Fibroblast of villous mesenchyme (primary cell): ENCODE data around the gene PLEKHO2. TPM values are rescaled to one million over a fixed set of nuclear protein-coding genes. Genes with fewer than 3 reads are reported as not detected.
"Not testable (repeated sequence)": the region's sequence is repeated elsewhere in the genome, so short reads cannot be mapped to it uniquely, and the experiment has no call there.

Source experiments
- DNase-seq: peaks from one replicate; pipeline ENCODE4 v3.0.0-alpha.2; 2010; ENCODE audit warnings: low read depth
- H3K4me3 ChIP-seq: 2 replicates; pipeline ENCODE4 v1.5.1; 2011; ENCODE audit warnings: low read depth, mild to moderate bottlenecking, low read length
- total RNA-seq: library from RNA; depleted of rRNA; stranded (reverse); fragments of >200 nt; gene quantifications from 2 replicates; pipeline ENCODE4 v1.2.3, GENCODE V29; 2012
- TF ChIP-seq, protein P1 (sequence below): IDR thresholded peaks from 2 replicates; pipeline ENCODE4 v1.5.1; 2012; ENCODE audit warnings: low read depth, mild to moderate bottlenecking, low read length; ENCODE audit not compliant: insufficient read depth

Gene PLEKHO2
- total RNA-seq, 1 donor, result 48.8 TPM

DNA sequence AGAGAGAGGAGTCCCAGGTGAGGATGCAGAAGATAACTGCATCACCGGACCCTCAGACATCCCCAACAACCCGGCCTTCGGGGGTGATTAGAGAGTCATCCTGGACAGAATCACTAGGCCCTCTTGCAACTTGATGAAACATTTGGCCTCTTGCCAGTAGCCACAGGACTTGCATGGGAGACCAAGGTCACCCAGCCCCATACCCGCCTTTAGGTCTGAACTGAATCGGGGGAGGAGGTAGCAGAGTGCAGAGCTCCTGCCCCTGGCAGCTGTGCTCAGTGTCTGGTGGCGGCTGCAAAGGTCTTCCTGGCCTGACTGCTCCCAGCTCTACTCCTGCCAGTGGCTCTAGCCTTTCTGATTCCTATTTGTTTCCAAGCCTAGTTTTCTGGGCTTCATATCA is 28.6 kb upstream of the PLEKHO2 start:
- H3K4me3 ChIP-seq, result no peak overlapping the region
- peak; percentile 45 for DNase-seq
- TF ChIP-seq, protein P1, sequence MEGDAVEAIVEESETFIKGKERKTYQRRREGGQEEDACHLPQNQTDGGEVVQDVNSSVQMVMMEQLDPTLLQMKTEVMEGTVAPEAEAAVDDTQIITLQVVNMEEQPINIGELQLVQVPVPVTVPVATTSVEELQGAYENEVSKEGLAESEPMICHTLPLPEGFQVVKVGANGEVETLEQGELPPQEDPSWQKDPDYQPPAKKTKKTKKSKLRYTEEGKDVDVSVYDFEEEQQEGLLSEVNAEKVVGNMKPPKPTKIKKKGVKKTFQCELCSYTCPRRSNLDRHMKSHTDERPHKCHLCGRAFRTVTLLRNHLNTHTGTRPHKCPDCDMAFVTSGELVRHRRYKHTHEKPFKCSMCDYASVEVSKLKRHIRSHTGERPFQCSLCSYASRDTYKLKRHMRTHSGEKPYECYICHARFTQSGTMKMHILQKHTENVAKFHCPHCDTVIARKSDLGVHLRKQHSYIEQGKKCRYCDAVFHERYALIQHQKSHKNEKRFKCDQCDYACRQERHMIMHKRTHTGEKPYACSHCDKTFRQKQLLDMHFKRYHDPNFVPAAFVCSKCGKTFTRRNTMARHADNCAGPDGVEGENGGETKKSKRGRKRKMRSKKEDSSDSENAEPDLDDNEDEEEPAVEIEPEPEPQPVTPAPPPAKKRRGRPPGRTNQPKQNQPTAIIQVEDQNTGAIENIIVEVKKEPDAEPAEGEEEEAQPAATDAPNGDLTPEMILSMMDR, result no peak

- not testable (repeated sequence) for DNase-seq, H3K4me3 ChIP-seq
Measured at GRCh38 chr15:64814283-64814682, 27.4 kb upstream of the PLEKHO2 start.

DNA sequence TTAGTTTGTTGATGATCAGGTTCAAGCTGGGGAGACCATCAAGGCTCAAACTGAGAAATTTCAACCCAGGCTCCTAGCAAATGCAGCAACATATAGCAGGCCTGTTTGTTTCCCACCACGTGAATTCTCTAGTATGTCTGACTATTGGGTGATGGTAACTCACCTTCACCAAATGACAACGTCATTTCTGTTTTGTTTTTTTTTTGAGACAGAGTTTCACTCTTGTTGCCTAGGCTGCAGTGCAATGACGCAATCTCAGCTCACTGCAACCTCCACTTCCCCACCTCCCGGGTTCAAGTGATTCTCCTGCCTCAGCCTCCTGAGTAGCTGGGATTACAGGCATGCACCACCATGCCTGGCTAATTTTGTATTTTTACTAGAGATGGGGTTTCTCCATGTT is 26.8 kb upstream of the PLEKHO2 start:
- H3K4me3 ChIP-seq, DNase-seq: not testable (repeated sequence)

DNA sequence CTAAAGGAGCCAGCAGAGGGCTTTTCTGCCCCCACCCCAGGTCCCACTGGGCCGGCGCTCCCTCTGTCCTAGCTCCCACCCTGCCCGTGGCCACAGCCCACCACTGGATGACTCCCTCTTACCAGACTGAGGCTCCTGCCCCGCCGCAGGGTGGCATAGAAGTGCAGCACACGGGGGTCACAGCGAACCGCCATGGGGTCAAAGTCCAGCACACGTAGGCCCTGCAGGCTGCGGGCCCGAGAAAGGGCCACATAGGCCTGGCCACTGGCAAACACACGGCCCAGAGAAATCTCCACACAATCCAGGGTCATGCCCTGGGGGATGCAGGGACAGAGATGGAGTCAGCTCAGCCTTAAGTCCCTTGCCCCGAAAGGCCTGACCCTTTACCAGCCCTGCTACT is 25.3 kb upstream of the PLEKHO2 start:
- no peak overlapping the region for H3K4me3 ChIP-seq
- DNase-seq, result no peak
- TF ChIP-seq, protein P1, result no peak

GRCh38 chr15:64824929-64825430 is 16.7 kb upstream of the PLEKHO2 start:
- TF ChIP-seq, protein P1, result no peak
- peak overlapping the region; percentile 70 for H3K4me3 ChIP-seq
- DNase-seq, result no peak

DNA sequence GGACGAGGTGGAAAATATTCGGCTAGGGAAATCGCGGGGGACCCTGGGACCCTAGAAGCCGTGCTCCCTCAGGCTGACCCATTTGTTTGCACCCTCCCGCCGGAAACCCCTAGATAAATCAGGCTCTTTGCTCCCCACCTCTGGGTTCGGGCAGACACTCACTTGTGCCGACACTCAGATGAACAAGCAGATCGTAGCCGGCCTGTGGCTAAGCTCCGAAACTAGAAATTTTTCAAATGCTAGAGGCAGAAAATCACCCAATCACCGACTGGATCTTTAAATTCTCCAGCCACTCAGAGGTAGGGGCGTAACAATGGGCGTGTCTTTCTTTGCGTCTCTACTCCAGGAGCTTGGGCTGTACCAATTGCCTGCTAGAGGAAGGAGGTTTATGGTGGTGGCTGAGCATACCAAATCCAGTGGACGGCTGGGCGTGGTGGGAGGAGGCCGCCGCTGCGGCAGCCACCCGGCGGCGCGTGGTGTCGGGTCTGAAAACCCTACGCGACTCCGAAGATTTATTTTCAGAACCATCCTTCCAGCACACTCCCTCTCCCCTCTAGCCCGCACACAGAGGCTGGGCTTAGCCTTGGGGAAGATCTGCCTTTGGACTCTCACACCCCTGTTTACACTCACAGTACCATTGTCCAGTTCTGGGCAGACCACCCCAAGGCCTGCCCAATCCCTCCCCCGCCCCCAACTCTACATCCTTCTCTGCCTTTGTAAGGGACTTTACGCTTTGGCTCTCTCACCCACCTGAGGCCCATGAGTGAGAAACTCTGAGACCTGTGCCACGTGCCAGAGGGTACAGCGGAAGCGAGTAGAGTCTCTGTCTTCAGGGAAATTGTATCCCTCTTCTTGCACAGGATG is 16.1 kb upstream of the PLEKHO2 start, which contains the start of gene PIF1:
Gene PIF1 (minus strand): TSS at position 217 of the 864 bp plus-strand sequence. CDS start 1,312 bp downstream, outside the sequence.
- TF ChIP-seq, protein P1, result no peak
- DNase-seq, result peak; percentile 99
- peak within 1 kb of the TSS; percentile 70 for H3K4me3 ChIP-seq

DNA sequence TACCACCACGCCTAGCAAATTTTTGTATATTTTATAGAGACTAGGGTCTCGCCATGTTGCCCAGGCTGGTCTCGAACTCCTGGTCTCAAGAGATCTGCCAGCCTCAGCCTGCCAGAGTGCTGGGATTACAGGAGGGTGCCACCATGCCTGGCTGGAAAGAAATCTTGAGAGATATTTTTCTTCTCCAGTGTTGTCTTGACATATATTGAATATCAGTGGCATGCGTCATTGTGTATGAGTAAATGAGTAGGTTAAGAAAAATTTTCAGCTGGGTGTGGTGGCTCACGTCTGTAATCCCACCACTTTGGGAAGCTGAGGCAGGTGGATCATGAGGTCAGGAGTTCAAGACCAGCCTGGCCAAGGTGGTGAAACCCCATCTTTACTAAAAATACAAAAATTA is 12.7 kb upstream of the PLEKHO2 start:
- no peak overlapping the region for H3K4me3 ChIP-seq
- TF ChIP-seq, protein P1, result no peak
- no peak for DNase-seq

DNA sequence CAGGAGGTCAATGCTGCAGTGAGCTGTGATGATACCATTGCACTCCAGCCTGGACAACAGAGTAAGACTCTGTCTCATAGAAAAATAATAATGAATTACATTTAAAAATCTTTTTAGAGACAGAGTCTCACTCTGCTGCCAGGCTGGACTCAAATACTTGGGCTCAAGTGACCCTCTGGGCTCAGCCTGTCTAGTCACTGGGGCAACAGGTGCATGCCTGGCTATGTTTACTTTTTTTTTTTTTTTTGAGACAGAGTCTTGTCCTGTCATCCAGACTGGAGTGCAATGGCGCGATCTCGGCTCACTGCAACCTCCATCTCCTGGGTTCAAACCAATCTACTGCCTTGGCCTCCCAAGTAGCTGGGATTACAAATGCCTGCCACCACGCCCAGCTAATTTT is 8.0 kb upstream of the PLEKHO2 start:
- no peak for DNase-seq
- H3K4me3 ChIP-seq, result no peak overlapping the region
- TF ChIP-seq, protein P1, result no peak
